Measurements from ENCODE around the gene RPS6KA2.

RPS6KA2 gene

GRCh38 chr6:166360243-166361076 lies 266.6 kb downstream of the RPS6KA2 start:
- no peak for DNase-seq

Measured in fibroblast of skin of scalp (primary cell).